Esophagus (tissue), 2 donors: Measurements from ENCODE around the gene SRSF11. TPM values are rescaled to one million over a fixed set of nuclear protein-coding genes. Genes with fewer than 3 reads are reported as not detected.

Experiments
- H3K27ac ChIP-seq, 2 donors: one replicate each; pipeline ENCODE4 v1.5.1; 2013; ENCODE audit warnings: low read depth in 2 of 2, mild to moderate bottlenecking in 2 of 2, inconsistent platforms in 1 of 2, low read length in 1 of 2, moderate library complexity in 1 of 2
- H3K27me3 ChIP-seq, 2 donors: one replicate each; pipeline ENCODE4 v1.6.1; 2013; ENCODE audit warnings: low read length in 2 of 2, control low read depth in 1 of 2, mild to moderate bottlenecking in 1 of 2; ENCODE audit not compliant: insufficient read depth in 2 of 2, control insufficient read depth in 1 of 2
- H3K36me3 ChIP-seq, 2 donors: one replicate each; pipeline ENCODE4 v1.6.1; 2013; ENCODE audit warnings: low read length in 1 of 2; ENCODE audit not compliant: control insufficient read depth in 2 of 2, insufficient read depth in 2 of 2
- H3K4me1 ChIP-seq, 2 donors: one replicate each; pipeline ENCODE4 v1.6.1; 2013; ENCODE audit warnings: low read length in 1 of 2; ENCODE audit not compliant: control insufficient read depth in 2 of 2, insufficient read depth in 2 of 2
- H3K4me3 ChIP-seq, 2 donors: one replicate each; pipeline ENCODE4 v1.5.1; 2013; ENCODE audit warnings: low read length in 2 of 2, mild to moderate bottlenecking in 2 of 2, low read depth in 1 of 2, moderate library complexity in 1 of 2
- H3K9me3 ChIP-seq, 2 donors: one replicate each; pipeline ENCODE4 v1.6.1; 2013; ENCODE audit warnings: mild to moderate bottlenecking in 2 of 2, low read depth in 1 of 2, low read length in 1 of 2, moderate library complexity in 1 of 2; ENCODE audit not compliant: control insufficient read depth in 2 of 2, insufficient read depth in 1 of 2
- WGBS, 2 donors: extraction: QIAGEN DNeasy Blood & Tissue Kit; methylation state at CpG; one replicate each; pipeline ENCODE4 v1.1.7; 2013; 5-methylcytosine and 5-hydroxymethylcytosine counted together
- polyA plus RNA-seq, 2 donors: library from polyadenylated mRNA; stranded (reverse); fragments of 200-250 nt; gene quantifications; one replicate each; pipeline ENCODE4 v1.2.3, GENCODE V29; 2013
- donor health status: healthy with polysubstance abuse.
- donor health status: Bipolar disorder and iron deficiency.

Gene SRSF11
- polyA plus RNA-seq, 2 donors = 71.5 to 131 TPM

DNA sequence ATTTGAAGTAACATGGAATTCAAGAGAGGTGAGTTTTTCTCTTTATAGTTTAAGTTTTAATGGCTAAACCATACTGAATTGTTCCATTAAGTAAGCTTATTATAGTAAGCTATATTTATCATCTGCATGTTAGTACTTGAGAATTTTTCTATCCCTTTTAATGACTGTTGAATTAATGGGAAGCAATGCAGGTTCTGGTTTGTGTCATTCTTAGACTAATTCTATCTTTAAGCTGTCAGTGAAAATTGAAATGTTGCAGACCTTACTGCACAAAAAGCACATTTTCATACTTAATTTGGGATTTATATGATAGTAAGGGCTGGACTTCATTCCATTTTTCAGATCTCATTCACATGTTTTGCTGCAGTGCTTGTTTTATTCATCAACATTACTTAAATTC, 25.9 kb downstream of the SRSF11 start:
- no peaks in the 10 kb centered on the region for H3K4me1 ChIP-seq
- H3K36me3 ChIP-seq = peaks cover 4 to 8% of the 10 kb centered on the region in 2 donors
- H3K27me3 ChIP-seq = no peaks in the 10 kb centered on the region
- no peak overlapping the region for H3K4me3 ChIP-seq
- no peak overlapping the region for H3K27ac ChIP-seq
- no peaks in the 10 kb centered on the region for H3K9me3 ChIP-seq

DNA sequence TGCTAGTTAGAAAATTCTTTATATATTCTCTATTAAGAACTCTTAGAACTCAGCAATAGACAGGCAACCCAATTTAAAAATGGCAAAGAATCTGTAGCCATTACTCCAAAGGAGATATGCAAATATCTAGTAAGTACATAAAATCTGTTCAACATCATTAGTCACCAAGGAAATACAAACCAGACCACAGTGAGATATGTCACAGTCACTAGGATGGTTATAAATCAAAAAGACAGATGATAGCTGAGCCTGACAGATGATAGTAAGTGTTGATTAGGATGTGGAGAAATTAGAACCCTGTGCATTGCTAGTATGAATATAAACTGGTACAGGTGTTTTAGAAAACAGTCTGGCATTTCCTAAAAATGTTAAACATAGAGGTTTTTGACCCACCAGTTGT, 26.6 kb downstream of the SRSF11 start:
- no peaks in the 10 kb centered on the region for H3K9me3 ChIP-seq
- peaks cover 4 to 5% of the 10 kb centered on the region in 2 donors for H3K36me3 ChIP-seq
- no peak overlapping the region for H3K27ac ChIP-seq
- no peaks in the 10 kb centered on the region for H3K4me1 ChIP-seq
- no peaks in the 10 kb centered on the region for H3K27me3 ChIP-seq
- no peak overlapping the region for H3K4me3 ChIP-seq

DNA sequence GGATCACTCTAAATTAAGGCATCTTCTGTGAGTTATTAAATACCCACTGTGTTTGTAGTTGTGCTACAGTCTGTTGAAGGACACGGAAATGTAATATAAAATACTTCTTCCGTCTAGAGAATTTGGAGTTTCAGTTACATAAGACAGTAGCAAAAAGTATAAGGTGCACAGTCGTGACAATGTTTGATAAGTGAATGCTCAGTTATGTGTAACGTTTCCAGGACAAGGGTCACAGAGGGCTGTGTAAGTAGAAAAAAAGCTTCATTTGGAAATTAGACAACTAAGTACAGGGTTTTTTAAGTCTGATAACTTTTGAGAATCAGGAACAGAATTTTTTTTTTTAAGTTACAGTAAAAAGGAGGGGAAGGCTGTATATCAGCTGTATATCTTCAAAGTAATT, 27.5 kb downstream of the SRSF11 start:
- Histone ChIP-seq H3K4me3 (no peak overlapping the region), H3K36me3 (peaks cover 4% of the 10 kb centered on the region in 2 donors), H3K9me3 (no peaks in the 10 kb centered on the region), H3K4me1 (no peaks in the 10 kb centered on the region), H3K27me3 (no peaks in the 10 kb centered on the region), H3K27ac (no peak overlapping the region)
- 82 to 86% methylated on average over 4 of the region's 4 CpGs for WGBS, 2 donors

DNA sequence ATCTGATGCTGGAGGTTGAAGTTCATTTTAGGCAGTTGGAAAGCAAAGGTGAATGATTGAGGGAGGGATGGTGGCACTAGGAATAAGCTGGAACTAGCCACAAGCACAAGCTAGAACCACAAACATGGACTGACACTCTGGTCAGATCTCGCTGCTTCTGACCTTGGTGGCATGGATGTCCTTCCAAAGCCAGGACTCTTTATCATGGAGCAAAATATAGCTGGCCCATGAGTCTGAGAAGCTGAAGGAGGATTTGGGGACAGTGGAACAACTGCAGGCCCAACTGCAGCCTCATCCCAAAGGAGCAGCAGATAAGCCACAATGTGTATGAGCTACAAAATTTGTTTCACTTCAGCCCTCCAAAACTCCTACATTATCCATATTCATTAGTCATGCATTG, 35.5 kb downstream of the SRSF11 start:
- H3K4me1 ChIP-seq = no peaks in the 10 kb centered on the region
- WGBS, 2 donors = 79 to 100% methylated on average over 1 of the region's 1 CpG

DNA sequence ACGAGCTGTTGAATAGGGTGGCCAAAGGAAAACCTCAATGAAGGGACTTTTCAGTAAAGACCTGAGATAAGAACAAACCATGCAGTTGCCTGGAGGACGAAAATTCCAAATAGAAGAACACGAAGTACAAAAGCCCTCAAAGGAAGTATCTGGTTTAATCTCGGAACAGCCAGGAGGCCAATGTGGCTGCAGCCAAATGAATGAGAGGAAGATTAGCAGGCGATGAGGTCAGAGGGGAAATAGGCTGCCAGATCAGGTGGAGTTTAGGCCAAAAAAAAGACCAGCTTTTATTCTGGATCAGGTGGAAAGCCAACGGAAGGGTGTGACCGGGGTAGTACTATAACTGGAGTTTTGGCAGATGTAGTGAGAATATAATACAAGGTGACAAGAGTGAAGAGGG, 43.7 kb downstream of the SRSF11 start:
- no peaks in the 10 kb centered on the region for H3K27me3 ChIP-seq
- H3K36me3 ChIP-seq = no peaks in the 10 kb centered on the region
- 68 to 76% methylated on average over 7 of the region's 7 CpGs for WGBS, 2 donors
- no peak overlapping the region for H3K4me3 ChIP-seq
- no peak overlapping the region for H3K27ac ChIP-seq
- H3K4me1 ChIP-seq = no peaks in the 10 kb centered on the region
- no peaks in the 10 kb centered on the region for H3K9me3 ChIP-seq

More for the DNA sequence above, 35.5 kb downstream of the SRSF11 start:
- H3K36me3 ChIP-seq = no peaks in the 10 kb centered on the region
- H3K27ac ChIP-seq = no peak overlapping the region
- no peak overlapping the region for H3K4me3 ChIP-seq
- no peaks in the 10 kb centered on the region for H3K9me3 ChIP-seq
- H3K27me3 ChIP-seq = no peaks in the 10 kb centered on the region

DNA sequence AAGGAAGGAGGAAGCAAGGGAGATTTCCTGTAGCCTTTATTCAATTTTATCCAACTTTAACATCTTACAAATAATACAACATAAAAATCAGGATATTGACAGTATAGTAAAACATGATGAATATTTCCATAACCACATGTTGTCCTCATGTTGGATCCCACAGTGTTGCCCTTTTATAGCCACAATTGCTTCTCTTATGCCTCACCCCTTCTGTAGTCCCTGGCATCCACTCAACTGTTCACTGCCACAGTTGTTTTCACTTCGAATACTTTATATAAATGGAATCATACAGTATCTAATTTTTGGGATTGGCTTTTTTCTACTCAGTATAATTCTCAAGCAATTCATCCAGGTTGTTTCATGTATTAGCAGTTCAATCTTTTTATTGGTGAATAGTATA, 44.8 kb downstream of the SRSF11 start:
- Histone ChIP-seq H3K27ac (no peak overlapping the region), H3K9me3 (no peaks in the 10 kb centered on the region), H3K4me1 (no peaks in the 10 kb centered on the region), H3K27me3 (no peaks in the 10 kb centered on the region), H3K36me3 (peaks cover 0 to 2% of the 10 kb centered on the region in 2 donors), H3K4me3 (no peak overlapping the region)
- 90 to 92% methylated on average over 1 of the region's 1 CpG for WGBS, 2 donors

DNA sequence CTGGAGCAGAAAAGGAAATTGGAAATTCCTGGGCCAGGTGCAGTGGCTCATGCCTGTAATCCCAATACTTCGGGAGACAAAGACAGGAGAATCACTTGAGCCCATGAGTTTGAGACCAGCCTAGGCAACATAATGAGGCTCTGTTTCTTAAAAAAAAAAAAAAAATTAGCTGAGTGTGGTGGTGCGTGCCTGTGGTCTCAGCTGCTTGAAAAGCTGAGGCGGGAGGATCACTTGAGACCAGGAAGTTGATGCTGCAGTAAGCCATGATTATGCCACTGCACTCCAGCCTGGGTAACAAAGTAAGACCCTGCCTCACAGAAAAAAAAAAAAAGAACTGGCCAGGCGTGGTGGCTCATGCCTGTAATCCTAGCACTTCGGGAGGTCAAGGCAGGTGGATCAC, 56.7 kb downstream of the SRSF11 start:
- Histone ChIP-seq H3K4me3 (no peak overlapping the region), H3K27me3 (no peaks in the 10 kb centered on the region), H3K27ac (no peak overlapping the region), H3K36me3 (no peaks in the 10 kb centered on the region), H3K4me1 (no peaks in the 10 kb centered on the region), H3K9me3 (no peaks in the 10 kb centered on the region)
- WGBS, 2 donors = 92 to 99% methylated on average over 5 of the region's 5 CpGs

DNA sequence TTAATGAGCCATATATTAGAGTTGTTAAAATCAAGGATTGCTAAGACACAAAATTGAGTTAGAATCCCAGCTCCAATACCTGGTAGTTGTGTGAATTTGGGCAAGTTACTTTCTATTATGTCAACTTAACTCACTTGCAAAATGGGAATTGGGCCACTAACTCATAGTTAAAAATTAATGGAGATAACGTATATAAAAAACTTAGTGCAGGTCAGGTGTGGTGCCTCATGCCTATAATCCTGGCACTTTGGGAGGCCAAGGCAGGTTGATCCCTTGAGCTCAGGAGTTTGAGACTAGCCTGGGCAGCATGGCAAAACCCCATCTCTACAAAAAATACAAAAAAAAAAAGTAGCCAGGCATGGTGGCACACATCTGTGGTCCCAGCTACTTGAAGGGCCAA, 57.5 kb downstream of the SRSF11 start:
- H3K27me3 ChIP-seq = no peaks in the 10 kb centered on the region
- H3K9me3 ChIP-seq = no peaks in the 10 kb centered on the region
- H3K4me3 ChIP-seq = no peak overlapping the region
- no peaks in the 10 kb centered on the region for H3K36me3 ChIP-seq
- no peak overlapping the region for H3K27ac ChIP-seq
- no peaks in the 10 kb centered on the region for H3K4me1 ChIP-seq
- WGBS, 2 donors = 71 to 88% methylated on average over 1 of the region's 1 CpG

DNA sequence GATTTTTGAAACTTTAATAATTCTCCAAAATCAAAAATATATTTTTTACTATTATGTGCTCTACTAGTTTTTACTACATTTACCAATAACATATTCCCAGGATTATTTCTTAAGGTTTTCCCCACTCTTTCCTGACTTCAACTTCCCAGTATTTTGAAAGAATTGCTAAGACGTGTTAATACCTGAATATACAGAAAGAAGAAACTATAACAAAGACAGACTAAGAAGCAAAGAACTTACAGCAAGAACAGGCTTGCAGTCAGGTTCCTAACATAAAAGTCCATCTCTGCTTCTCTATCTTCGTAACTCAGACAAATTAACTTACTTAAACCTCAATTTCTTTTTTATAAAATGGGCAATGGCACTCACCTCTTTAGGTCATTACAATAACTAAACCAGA, 63.2 kb downstream of the SRSF11 start:
- WGBS, 2 donors = 57 to 79% methylated on average over 2 of the region's 2 CpGs
- no peaks in the 10 kb centered on the region for H3K4me1 ChIP-seq
- no peak overlapping the region for H3K27ac ChIP-seq
- H3K36me3 ChIP-seq = peaks cover 0 to 2% of the 10 kb centered on the region in 2 donors
- H3K27me3 ChIP-seq = no peaks in the 10 kb centered on the region
- no peak overlapping the region for H3K4me3 ChIP-seq
- no peaks in the 10 kb centered on the region for H3K9me3 ChIP-seq

DNA sequence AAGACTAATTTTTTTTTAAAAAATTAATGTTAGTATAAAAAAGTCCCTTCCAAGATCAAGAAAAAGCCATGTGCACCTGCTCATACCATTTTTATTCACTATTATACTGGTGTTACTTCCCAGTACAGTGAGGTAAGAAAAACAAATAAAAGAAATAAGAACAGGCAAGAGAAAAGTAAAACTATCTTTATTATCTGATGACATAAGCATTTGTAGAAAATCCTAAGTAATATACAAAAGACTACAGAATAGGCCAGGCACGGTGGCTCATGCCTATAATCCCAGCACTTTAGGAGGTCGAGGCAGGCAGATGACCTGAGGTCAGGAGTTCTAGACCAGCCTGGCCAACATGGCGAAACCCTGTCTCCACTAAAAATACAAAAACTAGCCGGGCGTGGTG, 65.3 kb downstream of the SRSF11 start:
- H3K9me3 ChIP-seq = no peaks in the 10 kb centered on the region
- 68 to 90% methylated on average over 5 of the region's 5 CpGs for WGBS, 2 donors
- H3K27me3 ChIP-seq = no peaks in the 10 kb centered on the region
- H3K4me3 ChIP-seq = no peak overlapping the region
- H3K36me3 ChIP-seq = peaks cover 0 to 2% of the 10 kb centered on the region in 2 donors
- H3K27ac ChIP-seq = no peak overlapping the region
- no peaks in the 10 kb centered on the region for H3K4me1 ChIP-seq
